LNCaP clone FGC (cell line): Measurements from ENCODE around the gene C10orf90.

Experiments
- DNase-seq: peaks from one replicate; pipeline ENCODE4 v3.0.0-alpha.2; 2011; ENCODE audit warnings: low read depth
- H3K4me3 ChIP-seq: 2 replicates; pipeline ENCODE4 v1.5.1; 2011; ENCODE audit warnings: mild to moderate bottlenecking, low read depth, low read length, control low read depth
- CTCF ChIP-seq: IDR thresholded peaks from 2 replicates; pipeline ENCODE4 v1.5.1; 2012; ENCODE audit warnings: mild to moderate bottlenecking; ENCODE audit not compliant: control insufficient read depth, insufficient read depth; ENCODE audit errors: extremely low read depth

C10orf90 gene

DNA sequence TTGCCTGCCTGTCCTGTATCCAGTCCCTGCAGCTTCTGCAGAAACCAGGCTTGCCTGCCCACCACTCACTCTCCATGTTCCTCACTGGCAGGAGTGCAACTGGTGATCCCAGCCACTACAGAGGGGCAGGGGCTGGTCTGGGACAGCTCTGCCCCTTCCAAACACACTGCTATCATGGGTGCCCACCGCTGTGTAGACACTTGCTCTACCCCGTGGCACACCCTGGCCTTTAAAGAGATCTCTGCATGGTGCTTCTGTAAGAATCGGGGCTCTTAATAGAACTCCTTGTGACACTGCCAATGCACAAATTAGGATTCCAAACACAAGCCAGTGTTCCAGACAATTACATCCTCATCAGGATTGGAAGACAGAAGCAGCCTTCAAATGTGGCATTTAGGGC is 41.7 kb downstream of the C10orf90 start:
- no peak overlapping the region for H3K4me3 ChIP-seq
- TF ChIP-seq CTCF = no peak
- DNase-seq = no peak

GRCh38 chr10:126621846-126622245 is 48.6 kb downstream of the C10orf90 start:
- no peak overlapping the region for H3K4me3 ChIP-seq
- TF ChIP-seq CTCF = no peak
- DNase-seq = no peak

DNA sequence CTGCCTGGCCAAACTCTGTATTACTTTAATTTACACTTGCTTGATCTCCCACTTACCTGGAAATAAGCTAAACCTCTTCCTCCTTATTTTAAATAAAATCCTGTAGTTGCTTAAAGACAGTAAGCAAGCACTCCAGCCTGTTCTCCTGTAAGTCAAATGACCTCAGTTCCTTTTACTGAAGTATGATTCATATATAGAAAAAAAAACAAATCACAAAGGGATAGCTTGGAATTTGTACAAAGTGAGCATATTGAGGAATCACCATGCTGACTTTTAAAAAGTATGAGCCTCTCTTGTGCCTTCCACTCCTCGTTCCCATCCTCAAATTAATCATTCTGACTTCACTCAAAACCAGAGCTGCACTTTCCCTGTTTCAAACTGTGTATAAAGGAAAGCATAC is 52.0 kb downstream of the C10orf90 start:
- no peak for DNase-seq
- no peak overlapping the region for H3K4me3 ChIP-seq
- TF ChIP-seq CTCF = no peak

DNA sequence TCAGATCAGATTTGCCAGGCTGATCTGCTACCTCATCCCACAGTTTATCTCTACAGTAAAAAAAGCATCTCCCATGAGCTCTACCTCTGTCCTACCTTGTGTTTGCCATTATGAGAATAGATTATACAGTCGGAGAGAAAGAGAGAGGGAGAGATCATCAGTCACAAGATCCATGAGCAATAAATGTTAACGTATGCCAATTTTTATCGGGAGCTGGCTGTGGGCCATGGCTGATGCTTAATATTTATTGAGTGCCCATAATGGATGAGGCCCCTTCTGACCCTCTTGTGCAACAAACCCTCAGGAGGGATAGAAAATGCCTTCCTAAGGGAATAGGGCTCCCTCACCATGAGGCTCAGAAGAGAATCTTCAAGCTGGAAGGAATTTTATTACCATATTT is 52.8 kb downstream of the C10orf90 start:
- no peak overlapping the region for H3K4me3 ChIP-seq
- DNase-seq = no peak
- TF ChIP-seq CTCF = no peak

DNA sequence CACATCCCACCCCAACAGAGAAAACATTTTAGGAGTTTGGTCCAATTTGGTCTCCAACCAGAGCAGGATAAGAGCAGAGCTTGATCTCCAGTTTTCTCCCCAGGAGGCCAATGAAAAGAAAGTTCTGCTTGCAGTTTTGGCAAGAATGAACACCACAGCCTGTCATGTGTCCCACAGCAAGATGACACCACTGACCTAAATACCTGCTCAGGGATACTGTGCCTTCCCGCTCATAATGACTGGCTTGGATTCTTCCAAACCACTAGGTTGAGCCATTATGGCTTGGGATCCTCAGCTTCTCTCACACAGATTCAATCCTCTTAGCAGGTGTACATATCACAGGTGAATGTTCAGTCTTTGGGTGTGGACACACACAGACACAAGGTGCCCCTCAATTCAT is 53.3 kb downstream of the C10orf90 start:
- H3K4me3 ChIP-seq = no peak overlapping the region
- DNase-seq = no peak
- no peak for TF ChIP-seq CTCF

- no peak for TF ChIP-seq CTCF
- no peak overlapping the region for H3K4me3 ChIP-seq
- DNase-seq = no peak
Measured at GRCh38 chr10:126616737-126617136, 53.8 kb downstream of the C10orf90 start.

- TF ChIP-seq CTCF = no peak
- no peak for DNase-seq
- H3K4me3 ChIP-seq = no peak overlapping the region
Measured at GRCh38 chr10:126611303-126611702, 59.2 kb downstream of the C10orf90 start.
